NCI-H2171 (cell line): Measurements from ENCODE around the gene ADAMTSL2.

Source experiments
- DNase-seq: peaks from one replicate; lab custom pipeline; 2025; lab: John Stamatoyannopoulos, UW

The ADAMTSL2 gene

DNA sequence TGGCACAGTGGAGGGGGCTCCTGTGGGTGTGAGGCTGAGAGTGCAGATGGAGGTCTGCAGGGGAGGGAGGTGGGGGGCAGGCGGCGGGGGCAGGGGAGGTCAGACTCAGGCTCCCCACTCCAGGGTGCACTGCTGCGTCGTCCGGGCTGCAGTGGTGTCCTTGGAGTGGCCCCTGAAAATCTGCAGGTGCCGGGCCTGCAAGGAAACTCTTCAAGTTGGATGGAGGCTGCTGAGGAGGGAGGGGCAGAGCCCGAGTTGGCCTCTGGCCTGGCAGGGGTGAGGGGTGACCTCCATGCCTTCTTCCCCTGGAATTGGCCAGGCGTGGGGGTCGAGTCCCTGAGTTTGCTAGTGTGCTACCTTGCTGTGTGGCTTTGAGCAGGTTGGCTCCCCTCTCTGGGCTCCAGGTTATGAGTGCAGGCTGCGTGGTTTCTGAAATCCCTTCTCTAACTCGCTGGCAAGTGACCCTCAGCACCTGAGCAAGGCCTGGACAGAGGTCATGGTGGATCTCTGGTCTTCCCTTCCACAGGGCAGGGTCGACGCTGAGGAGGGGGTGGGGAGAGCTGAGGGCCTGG lies 888 bp downstream of the ADAMTSL2 start:
- DNase-seq: no peak

DNA sequence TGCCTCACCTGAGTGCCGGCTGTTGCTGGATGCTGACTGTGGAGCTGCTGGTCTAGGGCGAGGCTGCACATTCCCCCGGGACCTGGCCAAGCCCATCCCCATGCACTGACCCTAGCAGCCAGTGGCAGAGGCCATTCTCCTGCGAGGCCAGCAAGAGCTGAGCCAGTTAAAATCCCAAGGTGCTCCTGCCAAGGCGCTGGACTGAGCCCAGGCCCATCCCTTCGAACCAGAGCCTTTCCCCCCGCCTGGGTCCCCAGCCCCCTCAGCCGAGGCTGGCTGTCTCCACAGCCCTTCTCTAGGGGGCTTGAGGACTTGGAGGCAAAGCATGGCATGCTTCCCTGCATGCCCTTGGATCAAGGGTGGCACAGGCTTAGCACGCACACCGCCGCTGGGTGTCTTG lies 1.6 kb downstream of the ADAMTSL2 start:
- no peak for DNase-seq

DNA sequence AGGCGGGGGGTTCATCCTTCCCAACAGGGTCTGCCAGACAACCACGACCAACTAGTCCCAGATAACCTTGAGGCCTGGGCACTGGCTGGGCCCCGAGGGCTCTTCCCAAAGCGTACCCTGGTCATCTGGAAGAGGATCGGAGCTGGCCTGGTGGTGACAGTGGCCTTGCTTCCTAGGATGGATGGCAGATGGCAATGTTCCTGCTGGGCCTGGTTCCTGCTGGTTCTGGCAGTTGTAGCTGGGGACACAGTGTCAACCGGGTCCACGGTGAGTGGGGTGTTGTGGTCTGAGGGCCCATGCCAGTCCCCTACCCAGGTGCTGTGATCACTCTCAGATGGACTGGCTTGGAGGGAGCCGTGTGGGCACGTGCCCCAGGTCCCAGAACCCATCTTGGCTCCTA lies 2.0 kb downstream of the ADAMTSL2 start:
- no peak for DNase-seq

GRCh38 chr9:133537257-133537656 lies 2.8 kb downstream of the ADAMTSL2 start:
- DNase-seq: no peak

GRCh38 chr9:133538176-133538575 lies 3.7 kb downstream of the ADAMTSL2 start:
- DNase-seq: no peak

DNA sequence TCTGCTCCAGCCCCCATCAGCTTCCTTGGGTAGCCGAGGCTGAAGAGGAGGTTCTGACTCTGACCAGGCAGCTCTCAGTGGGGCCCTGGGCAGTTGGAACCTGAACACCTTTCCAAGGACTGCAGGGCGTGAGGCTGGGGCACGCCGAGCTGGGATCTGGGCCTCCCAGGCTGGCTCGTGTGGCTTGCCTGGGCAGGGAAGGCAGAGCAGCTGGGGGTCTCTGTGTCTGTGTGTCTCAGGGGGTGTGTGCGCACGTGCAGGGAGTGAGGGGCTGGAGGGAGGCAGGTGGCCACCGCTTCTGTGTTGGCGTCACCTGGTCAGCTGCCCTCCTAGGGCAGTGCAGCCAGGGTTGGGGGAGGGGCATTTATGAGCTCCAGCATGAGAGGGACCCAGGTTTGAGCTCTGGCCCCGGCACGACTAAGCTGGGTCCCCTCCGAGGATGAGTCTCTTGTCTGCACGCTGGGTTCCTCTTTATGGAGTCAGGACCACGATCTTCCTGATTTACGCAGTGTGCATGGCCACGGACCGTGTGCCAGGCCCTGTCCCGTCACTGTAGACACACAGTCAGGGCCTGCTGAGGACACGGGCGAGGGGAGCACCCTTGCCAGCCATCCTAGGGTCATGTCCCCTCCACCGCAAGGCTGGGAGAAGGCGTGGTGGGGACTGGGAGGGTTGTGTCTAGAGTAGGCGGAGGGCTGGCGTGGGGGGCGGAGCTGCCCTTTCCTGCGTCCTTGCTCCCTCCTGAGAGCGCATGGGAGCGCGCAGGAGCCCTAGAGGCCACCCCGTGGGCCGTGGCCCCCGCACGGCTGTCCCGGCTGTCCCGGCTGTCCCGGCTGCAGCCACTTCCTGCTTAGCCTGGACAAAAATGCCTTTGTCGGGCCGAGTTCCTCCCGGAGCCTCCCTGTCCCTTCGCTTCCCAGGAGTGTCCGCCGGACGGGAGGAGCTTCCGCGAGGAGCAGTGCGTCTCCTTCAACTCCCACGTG lies 4.6 kb downstream of the ADAMTSL2 start:
- no peak for DNase-seq

GRCh38 chr9:133539991-133540697 lies 5.6 kb downstream of the ADAMTSL2 start:
- no peak for DNase-seq

DNA sequence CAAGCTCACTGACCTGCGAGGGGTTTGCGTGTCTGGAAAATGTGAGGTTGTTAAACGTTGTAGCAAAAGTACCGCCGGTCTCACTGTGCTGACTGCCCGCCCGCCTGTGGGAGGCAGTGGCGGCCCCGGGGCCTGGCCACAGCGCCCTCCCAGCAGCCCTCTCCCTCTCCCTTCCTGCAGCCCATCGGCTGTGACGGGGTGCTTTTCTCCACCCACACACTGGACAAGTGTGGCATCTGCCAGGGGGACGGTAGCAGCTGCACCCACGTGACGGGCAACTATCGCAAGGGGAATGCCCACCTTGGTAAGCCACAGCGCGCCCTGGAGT lies 6.2 kb downstream of the ADAMTSL2 start:
- no peak for DNase-seq

DNA sequence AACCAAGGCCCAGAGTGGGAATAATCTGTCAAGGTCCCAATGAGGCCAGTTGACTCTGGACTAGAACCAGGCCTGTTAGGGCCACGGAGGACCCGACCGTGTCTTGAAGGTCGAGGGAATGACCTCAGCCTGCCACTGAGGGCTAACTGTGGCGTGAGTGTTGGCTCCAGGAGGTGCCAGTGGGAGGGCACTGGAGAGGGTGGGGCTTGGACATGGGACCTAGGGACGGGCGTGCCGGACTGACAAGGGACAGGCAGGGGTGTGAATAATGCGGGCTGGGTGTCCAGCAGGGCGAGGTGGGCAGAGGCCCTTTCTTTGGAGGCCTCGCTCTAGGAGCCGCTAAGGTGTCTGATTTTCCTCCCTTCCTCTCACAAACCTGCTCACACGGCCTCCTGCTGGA lies 7.5 kb downstream of the ADAMTSL2 start:
- DNase-seq: no peak

DNA sequence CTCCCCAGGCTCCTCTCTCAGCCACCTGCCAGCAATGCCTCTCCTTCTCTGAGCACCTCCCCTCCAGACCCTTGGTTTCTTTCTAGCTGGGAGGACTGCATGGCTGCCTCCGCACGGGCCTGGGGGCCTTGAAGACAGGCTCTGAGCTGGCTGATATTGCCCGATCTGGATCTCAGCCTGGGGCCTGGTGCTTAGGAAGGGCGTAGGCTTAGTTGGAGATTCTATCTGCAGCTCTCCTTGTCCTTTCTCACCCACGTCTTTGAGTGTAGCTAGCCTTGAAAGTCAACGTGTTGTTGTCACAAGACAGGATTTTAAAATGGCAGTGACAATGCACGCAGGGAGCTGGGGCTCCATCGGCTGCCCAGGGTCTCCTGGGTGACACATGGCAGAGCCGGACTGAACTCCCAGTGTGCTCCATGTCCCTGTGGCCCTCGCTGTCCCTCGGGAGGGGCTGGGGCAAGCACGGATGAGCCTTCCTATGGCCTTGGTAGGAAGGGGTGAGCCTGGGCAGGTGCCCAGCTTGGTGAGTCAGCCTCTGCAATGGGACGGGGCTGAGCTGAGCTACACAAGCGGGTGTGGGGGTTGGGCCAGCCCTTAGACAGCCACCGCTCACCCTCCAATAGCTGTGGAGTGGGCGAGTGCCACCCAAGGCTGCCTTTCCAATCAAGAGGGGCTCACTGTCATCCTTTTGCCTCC lies 9.4 kb downstream of the ADAMTSL2 start:
- no peak for DNase-seq

GRCh38 chr9:133545494-133546286 lies 11.2 kb downstream of the ADAMTSL2 start:
- no peak for DNase-seq

- DNase-seq: no peak
Measured at GRCh38 chr9:133546287-133546680, 11.8 kb downstream of the ADAMTSL2 start.

DNA sequence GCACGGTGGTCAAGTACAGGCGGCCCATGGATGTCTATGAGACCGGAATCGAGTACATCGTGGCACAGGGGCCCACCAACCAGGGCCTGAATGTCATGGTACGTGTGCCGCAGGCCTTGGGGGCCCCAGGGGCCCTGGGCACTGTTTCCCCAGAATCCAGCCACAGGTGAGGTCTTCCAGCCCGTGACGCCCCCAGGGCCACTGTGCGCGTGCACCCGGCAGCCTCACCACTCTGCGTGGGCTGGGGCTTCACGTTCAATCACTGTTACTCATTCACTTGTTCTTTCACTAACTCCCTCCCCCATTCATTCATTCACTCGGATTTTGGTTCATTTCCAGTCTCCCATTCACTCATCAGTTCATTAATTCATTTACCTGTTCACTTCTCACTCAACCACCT lies 12.6 kb downstream of the ADAMTSL2 start:
- DNase-seq: no peak

DNA sequence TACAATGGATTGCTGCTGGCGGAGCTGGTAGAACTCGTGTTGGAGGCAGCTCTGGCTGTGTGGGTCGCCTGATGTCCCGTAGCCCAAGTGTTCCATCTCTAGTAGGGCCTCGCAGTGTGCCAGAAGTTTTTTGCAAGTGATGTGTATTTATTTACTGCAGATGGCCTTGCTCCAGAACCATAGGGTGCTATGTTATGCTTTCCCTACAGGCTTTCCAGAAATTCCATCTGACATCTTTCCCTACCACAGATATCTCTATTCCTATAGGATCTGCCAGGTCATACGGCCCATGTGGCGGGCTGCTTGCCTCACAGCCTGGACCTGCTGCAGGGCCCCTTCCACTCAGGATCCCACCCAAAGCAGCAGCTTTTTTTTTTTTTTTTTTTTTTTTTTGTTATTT lies 16.9 kb downstream of the ADAMTSL2 start:
- no peak for DNase-seq

DNA sequence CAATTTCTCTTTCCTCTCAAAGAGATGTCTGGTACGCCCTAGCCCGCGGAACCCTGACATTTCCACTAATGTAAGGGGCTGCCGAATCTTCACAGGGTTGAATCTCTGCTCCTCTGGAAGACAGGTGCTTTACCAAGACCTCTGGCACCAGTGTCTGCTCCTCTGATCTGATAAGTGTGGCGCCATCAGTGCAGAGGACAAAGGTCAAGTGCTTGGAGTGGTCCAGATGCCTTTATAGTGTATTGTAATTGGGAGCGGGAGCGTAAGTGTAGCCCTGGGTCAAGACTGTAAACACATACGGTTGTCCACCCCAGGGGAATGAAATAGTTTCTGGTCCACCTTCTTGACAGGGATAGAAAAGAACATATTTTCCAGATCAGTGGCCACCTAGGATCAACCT lies 17.7 kb downstream of the ADAMTSL2 start:
- no peak for DNase-seq

DNA sequence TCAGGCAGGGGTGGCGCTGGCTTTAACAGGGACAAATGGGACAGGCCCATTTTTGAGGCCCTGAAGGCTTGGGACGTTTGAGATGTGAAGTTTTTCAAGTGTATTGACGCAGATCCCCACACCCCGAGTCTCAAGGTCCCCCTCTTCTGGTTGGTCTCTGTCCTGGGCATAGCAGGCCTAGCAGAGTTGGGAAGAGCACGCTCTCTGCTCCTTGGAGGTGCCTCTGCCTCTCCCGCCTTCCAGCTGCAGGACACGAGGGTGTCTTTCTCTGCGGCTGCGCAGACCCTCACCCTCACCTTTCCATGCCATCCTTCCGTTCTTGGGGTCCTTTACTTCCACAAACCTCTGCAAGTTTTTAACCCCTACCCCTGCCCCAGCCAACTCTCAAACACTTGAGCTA lies 18.6 kb downstream of the ADAMTSL2 start:
- DNase-seq: no peak

GRCh38 chr9:133553973-133554713 lies 19.6 kb downstream of the ADAMTSL2 start:
- DNase-seq: no peak

DNA sequence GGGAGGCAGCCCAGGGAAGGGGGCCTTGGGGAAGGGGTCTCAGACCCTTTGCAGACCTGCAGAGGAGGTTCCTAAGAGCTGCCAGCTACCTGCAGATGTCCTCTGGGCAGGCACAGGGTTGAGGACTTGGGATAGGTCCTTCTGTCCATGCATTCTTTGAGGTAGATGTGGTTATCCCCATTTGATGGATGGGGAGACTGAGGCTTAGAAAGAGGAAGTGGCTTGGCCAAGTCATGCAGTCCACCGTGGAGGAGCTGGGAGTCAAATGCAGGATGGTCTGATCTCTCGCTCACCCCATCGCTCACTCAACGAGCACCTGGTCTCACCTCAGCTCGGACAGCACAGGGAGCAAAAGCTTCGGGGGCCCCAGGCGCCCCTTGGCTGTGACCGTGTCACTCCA lies 20.2 kb downstream of the ADAMTSL2 start:
- no peak for DNase-seq

DNA sequence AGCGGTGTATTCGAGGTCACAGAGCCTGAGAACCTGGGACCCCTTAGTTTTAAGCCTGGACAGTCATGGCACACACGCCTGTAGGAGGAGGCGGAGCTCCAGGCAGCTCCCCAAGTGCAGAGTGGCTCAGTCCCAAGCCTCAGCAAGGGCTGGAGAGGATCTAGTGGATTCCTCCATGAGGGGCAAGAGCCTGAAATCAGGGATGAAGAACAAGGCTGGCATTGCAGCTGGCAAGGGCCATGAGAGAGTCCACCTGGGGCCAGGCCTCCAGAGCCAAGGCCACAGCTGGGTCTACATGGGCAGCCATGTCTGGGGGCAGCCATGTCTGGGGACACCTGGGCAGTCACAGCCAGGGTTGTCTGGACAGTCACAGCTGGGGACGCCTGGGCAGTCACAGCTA lies 21.9 kb downstream of the ADAMTSL2 start:
- DNase-seq: no peak

- no peak for DNase-seq
Measured at GRCh38 chr9:133557581-133557980, 23.1 kb downstream of the ADAMTSL2 start.
